ENCODE measurements around the gene ARHGAP35.
"Not testable (repeated sequence)": the region's sequence is repeated elsewhere in the genome, so short reads cannot be mapped to it uniquely, and the experiment has no call there.

Gene ARHGAP35

GRCh38 chr19:46844067-46844489 lies 16.7 kb upstream of the ARHGAP35 start:
- DNase-seq (ENCODE audit: low spot score) = no peak

DNA sequence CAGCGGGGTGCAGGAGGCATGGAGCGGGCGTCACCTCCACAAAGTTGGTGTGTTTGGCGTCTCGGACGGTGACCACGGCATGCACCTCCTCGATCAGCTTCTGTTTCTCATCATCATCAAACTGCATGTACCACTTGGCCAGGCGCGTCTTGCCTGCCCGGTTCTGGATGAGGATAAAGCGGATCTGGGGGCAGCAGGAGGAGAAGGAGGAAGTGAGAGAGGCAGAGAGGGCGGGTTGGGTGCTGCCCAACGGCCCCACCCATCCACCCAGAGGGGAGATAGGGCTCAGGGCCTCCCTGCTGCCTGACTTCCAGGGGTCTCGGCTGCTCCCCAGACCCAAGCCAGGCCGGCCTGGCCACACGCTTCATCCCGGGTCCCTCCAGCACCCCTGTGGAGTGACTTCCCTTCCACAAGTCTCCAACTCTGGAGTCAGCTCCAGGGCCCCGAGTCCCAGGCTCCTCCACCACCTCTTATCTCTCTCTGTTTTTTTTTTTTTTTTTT lies 14.8 kb upstream of the ARHGAP35 start:
- DNase-seq (ENCODE audit: low spot score) = no peak

DNA sequence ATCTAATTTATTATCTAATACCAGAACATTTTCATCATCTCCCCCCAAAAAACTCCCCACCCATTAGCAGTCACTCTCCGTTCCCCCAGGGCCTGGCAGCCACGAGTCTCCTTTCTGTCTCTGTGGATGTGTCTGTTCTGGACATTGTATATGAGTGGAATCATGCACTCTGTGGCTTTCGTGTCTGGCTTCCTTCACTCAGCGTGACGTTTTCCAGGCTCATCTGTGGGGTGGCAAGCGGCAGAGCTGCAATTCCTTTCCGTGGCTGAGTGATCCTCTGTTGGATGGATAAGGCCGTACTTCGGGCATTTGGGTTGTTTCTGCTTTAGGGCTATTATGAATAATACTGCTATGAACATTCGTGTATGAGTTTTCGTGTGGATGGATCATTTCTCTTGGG lies 13.3 kb upstream of the ARHGAP35 start:
- DNase-seq (ENCODE audit: low spot score) = no peak

GRCh38 chr19:46848389-46848788 lies 12.4 kb upstream of the ARHGAP35 start:
- no peak for DNase-seq (ENCODE audit: low spot score)

GRCh38 chr19:46849610-46850009 lies 11.2 kb upstream of the ARHGAP35 start:
- DNase-seq (ENCODE audit: low spot score) = no peak

DNA sequence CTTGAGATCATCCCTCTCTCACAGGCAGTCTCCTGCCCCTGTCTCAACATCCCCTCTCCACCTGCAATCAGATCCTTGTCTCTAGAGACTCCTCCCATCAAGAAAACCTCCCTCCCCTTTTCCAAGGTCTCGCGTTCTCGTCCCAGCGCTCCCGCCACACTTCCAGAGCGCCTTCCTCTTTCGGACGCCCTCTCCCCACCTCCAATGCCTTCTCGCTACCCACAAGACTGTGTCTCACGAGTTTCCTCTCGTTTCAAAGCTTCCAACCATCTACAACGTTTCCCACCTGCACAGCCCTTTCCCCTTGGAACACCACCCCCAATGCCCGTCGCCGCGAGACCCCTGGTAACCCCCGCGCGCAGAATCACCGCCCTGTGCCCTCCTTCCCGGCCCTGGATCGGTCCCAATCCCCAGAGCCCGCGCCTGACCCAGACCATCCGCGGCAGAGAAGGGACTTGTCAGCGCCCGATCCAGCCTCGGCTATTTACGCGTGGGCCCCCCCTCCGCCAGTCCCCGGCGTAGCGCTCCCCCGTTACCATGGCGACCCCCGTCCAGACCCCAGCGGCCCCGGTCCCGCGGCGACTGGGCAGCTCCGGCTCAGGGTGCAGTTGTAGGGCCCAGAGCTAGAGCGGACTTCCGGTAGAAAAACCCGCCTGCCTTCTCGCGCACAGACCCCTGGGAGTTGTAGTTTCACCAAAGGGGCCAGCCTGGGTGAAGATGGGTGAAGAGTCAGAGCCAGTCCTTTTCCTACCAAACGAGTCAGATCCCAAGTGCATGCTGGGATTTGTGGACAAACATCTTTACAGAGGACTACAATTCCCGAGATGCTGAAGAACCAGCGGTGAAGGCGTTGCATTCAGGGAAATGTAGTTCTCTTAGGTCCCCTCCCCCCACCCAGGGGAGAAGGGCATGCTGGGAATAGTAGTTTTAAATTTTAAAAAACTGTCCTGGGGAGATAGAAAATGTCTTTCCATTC lies 10.3 kb upstream of the ARHGAP35 start, which contains the start of gene AP2S1:
Gene AP2S1, minus strand, starts transcription at position 619 of the 976 bp plus-strand sequence. Its CDS starts 80 bp downstream, at position 539.
- DNase-seq (ENCODE audit: low spot score) = peak; percentile 98

GRCh38 chr19:46852830-46853229 lies 8.0 kb upstream of the ARHGAP35 start:
- no peak for DNase-seq (ENCODE audit: low spot score)

- DNase-seq (ENCODE audit: low spot score) = not testable (repeated sequence)
Measured at GRCh38 chr19:46854698-46855097, 6.1 kb upstream of the ARHGAP35 start.

- peak; percentile 93 for DNase-seq (ENCODE audit: low spot score)
Measured at GRCh38 chr19:46856062-46857022, 4.5 kb upstream of the ARHGAP35 start.

DNA sequence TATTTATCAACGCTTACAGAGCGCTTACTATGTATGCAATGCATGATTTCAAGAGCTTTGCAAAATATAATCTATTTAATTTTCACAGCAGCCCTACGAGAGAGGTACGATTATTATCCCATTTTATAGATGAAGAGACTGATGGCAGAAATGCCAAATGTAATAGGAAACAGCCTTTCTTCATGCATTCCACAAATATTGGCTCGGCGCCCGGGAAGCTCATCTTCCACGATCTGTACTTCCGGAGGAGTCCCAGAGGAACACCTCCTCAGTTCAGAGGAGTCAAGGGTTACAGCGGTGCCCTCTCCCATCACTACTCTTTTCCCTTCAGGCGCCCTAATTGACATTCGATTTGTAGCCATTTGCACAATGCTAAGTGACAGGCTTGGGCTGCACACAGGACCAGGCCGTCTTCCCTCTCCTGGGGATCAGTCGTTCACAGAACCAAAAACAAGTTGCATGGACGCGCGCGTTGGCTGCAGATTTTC lies 1.1 kb upstream of the ARHGAP35 start:
- peak; percentile 81 for DNase-seq (ENCODE audit: low spot score)

GRCh38 chr19:46860125-46860845 lies 512 bp upstream of the ARHGAP35 start:
- DNase-seq (ENCODE audit: low spot score) = peak; percentile 98

DNA sequence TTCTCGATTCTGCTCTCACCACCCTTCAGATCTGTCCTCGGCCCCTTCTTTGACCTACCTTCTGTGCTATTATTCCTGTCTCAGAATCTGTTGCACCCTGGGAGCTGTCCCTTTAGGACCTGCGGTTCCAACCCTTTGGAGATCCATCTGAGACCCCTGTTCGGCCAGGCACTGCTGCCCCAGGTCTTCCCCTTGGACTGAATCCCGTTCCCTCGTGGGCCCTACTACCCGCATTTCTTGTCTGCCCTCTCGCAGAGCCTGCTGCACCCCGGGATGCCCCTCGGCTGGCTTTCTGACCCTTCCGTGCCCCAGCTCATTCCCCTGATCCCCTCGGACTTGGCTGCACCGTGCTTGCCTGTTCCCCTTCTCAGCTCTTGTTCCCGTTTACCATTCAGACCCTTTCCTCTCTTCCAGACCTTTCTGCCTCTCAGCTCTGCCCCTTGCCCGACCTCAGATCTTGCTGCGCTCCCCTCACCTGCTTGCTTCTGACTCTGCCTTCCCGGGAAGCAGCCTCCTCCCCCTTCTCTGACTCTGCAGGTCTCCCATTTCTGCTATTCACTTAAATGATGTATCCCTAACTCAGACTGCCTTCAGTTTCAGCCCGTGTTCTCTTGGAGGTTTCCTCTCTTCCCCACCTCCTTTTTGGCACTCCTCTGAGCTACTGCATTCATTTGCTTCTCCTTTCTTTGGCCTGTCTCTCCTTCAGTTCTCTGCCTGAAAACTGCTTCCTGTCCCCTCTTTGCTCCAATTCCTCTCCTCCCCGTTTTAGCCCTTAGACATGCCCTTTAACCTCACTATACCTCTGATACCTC lies 1.1 kb downstream of the ARHGAP35 start:
- DNase-seq (ENCODE audit: low spot score) = peak; percentile 34

- DNase-seq (ENCODE audit: low spot score) = peak; percentile 23
Measured at GRCh38 chr19:46862503-46862834, 1.7 kb downstream of the ARHGAP35 start.

- no peak for DNase-seq (ENCODE audit: low spot score)
Measured at GRCh38 chr19:46862974-46863632, 2.3 kb downstream of the ARHGAP35 start.

- peak; percentile 46 for DNase-seq (ENCODE audit: low spot score)
Measured at GRCh38 chr19:46863818-46864629, 3.2 kb downstream of the ARHGAP35 start.

DNA sequence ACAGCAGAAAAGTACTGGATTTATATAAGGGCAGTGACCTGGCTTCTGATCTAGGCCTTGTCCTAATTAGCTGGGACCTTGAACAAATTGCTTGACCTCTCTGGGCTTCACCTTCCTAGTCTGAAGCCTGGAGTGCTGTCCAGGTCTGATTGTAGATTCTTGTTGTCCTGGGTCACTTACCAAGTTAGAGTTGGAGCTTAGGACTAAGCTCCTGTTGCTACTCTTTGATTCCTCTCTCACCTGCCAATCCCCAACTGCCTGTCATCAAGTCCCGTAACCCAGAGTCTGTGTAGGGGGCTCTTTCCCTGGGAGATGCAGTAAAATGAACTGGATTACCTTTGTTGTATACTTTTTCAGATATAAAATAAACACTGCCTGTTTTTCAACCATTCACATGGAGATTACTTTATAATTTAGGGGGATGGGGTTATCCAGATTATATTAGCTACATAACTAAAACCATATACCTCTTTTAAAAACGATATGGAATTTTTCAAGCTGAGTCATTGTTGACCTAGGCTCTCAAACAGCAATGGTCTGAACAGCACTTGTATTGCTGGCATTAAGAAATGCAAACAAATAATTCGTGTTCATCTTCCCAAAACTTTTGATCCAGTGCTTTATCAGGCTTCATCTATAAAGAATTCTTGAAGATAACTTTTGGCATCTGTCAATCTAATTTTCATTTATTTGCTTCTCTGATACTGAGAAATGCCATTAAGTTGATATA lies 5.8 kb downstream of the ARHGAP35 start:
- no peak for DNase-seq (ENCODE audit: low spot score)

DNA sequence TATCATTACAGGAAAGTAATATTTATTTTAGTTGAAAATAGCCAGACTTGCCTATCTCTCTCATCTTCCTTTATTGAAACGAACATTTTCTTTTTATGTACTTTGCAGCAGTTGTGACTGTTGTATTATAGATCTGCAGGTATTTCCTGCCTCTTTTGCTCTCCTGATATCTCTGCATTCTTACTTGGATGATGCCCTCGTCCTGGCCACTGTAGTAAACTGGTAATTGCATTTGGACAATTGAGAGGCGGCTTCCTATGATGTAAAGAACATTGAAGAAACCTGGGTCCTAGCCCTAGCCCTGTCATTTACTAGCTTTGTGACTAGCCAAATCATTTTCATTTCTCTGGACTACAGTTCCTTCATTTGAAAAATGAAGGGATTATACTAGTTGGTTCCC lies 6.4 kb downstream of the ARHGAP35 start:
- DNase-seq (ENCODE audit: low spot score) = no peak

GRCh38 chr19:46868025-46868802 lies 7.4 kb downstream of the ARHGAP35 start:
- DNase-seq (ENCODE audit: low spot score) = no peak
